Activated CD4-positive, alpha-beta T cell treated with anti-CD3 and anti-CD28 coated beads for 24 hours (primary cell): Measurements from ENCODE around the gene PHC2.
"Not testable (repeated sequence)": the region's sequence is repeated elsewhere in the genome, so short reads cannot be mapped to it uniquely, and the experiment has no call there.

Experiments used
- DNase-seq, 2 donors: peaks; one replicate each; pipeline ENCODE4 v3.0.0-alpha.2; 2020; ENCODE audit warnings: low read depth in 2 of 2

Gene PHC2

GRCh38 chr1:33314416-33314815, 116.5 kb downstream of the PHC2 start:
- no peak for DNase-seq

- no peak for DNase-seq
Measured at GRCh38 chr1:33312413-33312749, 118.5 kb downstream of the PHC2 start.

GRCh38 chr1:33311706-33312412, 119.0 kb downstream of the PHC2 start:
- DNase-seq, result no peak

- DNase-seq, result no peak
Measured at GRCh38 chr1:33310702-33311101, 120.2 kb downstream of the PHC2 start.

GRCh38 chr1:33309351-33309750, 121.5 kb downstream of the PHC2 start:
- not testable (repeated sequence) for DNase-seq

- DNase-seq, result no peak
Measured at GRCh38 chr1:33307494-33307864, 123.4 kb downstream of the PHC2 start.

GRCh38 chr1:33306653-33307493, 124.0 kb downstream of the PHC2 start:
- no peak for DNase-seq

- DNase-seq, result no peak
Measured at GRCh38 chr1:33305816-33306652, 124.9 kb downstream of the PHC2 start.

- no peak for DNase-seq
Measured at GRCh38 chr1:33305016-33305415, 125.9 kb downstream of the PHC2 start.

GRCh38 chr1:33302325-33302724, 128.6 kb downstream of the PHC2 start:
- DNase-seq, result no peak

GRCh38 chr1:33301273-33301984, 129.5 kb downstream of the PHC2 start:
- no peak for DNase-seq

GRCh38 chr1:33300673-33301072, 130.2 kb downstream of the PHC2 start:
- DNase-seq, result no peak

- DNase-seq, result no peak
Measured at GRCh38 chr1:33299461-33300155, 131.3 kb downstream of the PHC2 start.

GRCh38 chr1:33298623-33299277, 132.1 kb downstream of the PHC2 start:
- DNase-seq, result peak; percentile 29 to 45

GRCh38 chr1:33297911-33298622, 132.8 kb downstream of the PHC2 start:
- DNase-seq, result no peak

GRCh38 chr1:33296824-33297223, 134.1 kb downstream of the PHC2 start:
- DNase-seq, result no peak

GRCh38 chr1:33296082-33296458, 134.8 kb downstream of the PHC2 start:
- DNase-seq, result no peak

- peak; percentile 83 to 89 for DNase-seq
Measured at GRCh38 chr1:33295450-33296081, 135.3 kb downstream of the PHC2 start.

GRCh38 chr1:33295023-33295422, 135.9 kb downstream of the PHC2 start:
- no peak for DNase-seq
